Activated T-helper 9 cell treated with anti-CD3 and anti-CD28 coated beads, Interleukin-2, amount 50 U/mL, for 16 hours (primary cell): ENCODE data around the gene MINDY2.

Experiments used
- DNase-seq: peaks from one replicate; pipeline ENCODE4 v3.0.0-alpha.2; 2020; ENCODE audit warnings: low read depth

Gene MINDY2, protein sequence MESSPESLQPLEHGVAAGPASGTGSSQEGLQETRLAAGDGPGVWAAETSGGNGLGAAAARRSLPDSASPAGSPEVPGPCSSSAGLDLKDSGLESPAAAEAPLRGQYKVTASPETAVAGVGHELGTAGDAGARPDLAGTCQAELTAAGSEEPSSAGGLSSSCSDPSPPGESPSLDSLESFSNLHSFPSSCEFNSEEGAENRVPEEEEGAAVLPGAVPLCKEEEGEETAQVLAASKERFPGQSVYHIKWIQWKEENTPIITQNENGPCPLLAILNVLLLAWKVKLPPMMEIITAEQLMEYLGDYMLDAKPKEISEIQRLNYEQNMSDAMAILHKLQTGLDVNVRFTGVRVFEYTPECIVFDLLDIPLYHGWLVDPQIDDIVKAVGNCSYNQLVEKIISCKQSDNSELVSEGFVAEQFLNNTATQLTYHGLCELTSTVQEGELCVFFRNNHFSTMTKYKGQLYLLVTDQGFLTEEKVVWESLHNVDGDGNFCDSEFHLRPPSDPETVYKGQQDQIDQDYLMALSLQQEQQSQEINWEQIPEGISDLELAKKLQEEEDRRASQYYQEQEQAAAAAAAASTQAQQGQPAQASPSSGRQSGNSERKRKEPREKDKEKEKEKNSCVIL

DNA sequence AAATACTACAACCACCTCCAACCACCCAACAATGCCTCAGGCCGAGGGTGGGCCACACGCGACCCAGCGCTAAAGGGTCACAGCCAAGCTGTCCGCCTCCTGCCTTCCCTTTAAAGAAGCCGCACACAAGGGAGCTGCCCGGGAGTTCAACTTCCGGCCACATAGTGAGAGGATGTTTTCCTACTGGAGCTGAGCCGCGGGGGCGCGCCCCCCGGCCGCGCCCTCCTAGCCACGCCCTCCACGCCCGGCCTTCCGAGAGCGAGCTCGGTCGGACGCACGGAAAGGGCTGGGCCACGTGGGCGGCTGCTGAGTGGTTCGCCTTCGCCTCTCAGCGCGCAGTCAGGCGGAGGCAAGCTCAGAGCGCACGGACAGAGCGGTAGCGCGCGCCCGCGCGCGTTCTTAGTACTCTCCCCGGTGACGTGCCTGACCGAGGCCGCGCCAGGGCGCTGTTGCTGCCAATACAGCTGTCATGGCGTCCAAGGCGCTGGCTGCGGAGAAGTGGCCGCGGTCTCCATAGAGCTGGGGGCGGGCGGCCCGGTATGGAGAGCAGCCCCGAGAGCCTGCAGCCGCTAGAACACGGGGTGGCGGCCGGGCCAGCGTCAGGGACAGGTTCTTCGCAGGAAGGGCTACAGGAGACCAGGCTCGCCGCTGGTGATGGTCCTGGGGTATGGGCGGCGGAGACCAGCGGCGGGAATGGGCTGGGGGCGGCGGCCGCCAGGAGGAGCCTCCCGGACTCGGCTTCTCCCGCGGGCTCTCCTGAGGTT is at the start of gene MINDY2:
TSS of gene MINDY2 (plus strand) at position 446 of the 764 bp plus-strand sequence. CDS start at position 540, 94 bp downstream.
- DNase-seq: peak; percentile 90

DNA sequence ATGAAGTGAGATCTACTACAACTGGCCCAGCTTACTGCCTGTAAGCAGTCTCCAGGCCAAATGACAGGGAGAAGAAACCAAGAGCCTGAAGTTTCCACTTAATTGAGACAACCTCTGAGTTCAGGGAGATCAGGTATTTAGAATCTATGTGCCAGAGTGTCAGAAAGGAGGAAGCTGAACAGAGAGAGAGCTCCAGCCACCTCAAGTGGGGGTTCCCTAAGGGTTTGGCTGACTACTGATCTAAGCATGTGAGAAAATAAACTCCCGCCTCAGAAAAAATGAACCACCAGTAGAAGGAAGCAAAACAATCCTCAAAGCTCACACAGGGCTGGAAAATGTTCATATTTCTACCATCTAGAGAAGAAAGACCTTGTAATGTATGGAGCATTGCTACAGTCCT is 46.6 kb upstream of the MINDY2 start:
- no peak for DNase-seq

GRCh38 chr15:58726867-58727266 is 44.2 kb upstream of the MINDY2 start:
- no peak for DNase-seq

DNA sequence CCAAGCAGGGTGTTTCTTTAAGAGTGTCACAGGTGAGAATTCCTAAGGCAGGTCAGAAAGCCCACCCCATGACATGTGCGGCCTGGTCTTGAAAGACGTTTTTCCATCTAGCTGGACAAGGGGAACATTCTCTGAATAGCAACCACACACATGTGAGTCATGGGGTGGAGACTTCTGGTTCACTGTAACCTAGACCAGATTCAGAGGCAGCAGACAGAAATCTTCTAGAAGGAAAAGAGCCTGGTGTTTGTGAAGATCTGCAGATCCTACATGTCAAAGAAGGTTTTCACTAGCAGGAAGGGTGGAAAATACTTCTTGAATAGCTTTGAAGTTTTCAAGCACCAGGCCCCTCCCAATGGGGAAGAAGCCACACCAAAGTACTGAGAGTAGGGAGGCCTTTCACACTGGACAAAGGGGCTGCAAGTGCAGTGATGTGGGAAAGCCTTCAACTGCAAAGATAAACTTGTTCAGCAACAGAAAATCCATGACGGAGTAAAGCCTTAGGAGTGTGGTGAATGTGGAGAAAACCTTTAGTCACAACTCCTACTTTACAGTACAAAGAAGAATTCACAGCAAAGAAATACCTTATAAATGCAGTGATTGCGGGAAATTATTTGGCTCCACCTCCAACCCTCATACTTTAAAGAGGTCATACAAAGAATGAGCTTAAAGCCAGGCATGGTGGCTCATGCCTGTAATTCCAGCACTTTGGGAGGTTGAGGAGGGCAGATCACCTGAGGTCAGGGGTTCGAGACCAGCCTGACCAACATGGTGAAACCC is 39.2 kb upstream of the MINDY2 start:
- no peak for DNase-seq

DNA sequence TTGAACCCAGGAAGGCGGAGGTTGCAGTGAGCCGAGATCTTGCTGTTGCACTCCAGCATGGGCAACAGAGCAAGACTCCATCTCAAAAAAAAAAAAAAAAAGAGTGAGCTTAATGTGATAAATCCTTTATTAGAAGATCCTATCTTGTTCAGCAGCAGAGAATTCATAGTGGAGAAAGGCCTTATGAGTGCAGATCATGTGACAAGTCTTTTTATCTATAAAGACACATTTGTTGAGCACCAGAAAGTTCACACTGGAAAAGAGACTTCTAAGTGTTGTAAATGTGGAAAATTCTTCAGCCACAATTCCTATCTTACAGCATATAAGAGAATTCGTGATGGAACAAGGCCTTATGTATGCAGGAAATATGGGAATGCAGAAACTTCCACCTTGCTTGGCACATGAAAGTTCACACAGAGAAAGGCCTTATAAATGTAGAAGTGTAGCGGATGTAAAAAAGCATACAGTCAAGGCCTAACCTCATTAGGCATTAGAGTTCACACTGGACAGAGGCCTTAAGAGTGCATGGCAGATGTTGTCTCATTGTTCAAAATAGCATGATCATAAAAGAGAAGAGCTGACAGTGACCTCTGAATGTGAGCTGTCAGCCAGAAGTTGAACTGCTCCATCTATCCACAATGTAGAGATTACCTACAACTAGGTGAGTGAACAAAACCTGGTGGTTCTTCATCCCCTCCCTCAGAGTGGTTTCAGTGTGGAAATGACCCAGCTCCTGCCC is 38.3 kb upstream of the MINDY2 start:
- no peak for DNase-seq

DNA sequence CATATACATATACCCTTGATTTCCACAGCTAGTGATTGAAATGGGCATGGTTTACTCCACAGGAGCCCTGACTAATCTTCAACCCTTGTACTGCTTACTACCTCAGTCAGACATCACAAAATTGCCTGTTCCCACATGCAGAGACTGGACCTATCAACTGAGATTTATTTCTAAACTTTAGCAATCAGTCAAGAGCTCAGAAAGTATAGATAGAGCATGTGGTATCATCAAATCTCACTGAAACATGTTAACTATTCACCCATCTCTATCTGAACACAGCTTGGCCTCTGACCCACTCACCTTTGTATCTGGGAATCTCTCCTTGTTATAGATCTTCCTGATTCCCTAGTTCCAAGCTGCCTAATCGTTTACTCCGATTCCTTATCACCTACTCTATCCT is 36.2 kb upstream of the MINDY2 start:
- DNase-seq: no peak

- DNase-seq: no peak
These were observed 35.0 kb upstream of the MINDY2 start for GRCh38 chr15:58736018-58736643.

- DNase-seq: no peak
These were observed 33.8 kb upstream of the MINDY2 start for GRCh38 chr15:58737298-58737697.

GRCh38 chr15:58738046-58738707 is 32.9 kb upstream of the MINDY2 start:
- no peak for DNase-seq

GRCh38 chr15:58740436-58740835 is 30.7 kb upstream of the MINDY2 start:
- DNase-seq: no peak

- no peak for DNase-seq
These were observed 30.1 kb upstream of the MINDY2 start for GRCh38 chr15:58741032-58741431.

GRCh38 chr15:58742022-58742813 is 28.9 kb upstream of the MINDY2 start:
- DNase-seq: no peak

GRCh38 chr15:58742819-58743502 is 28.1 kb upstream of the MINDY2 start:
- no peak for DNase-seq

- DNase-seq: no peak
These were observed 24.9 kb upstream of the MINDY2 start for GRCh38 chr15:58746174-58746573.

DNA sequence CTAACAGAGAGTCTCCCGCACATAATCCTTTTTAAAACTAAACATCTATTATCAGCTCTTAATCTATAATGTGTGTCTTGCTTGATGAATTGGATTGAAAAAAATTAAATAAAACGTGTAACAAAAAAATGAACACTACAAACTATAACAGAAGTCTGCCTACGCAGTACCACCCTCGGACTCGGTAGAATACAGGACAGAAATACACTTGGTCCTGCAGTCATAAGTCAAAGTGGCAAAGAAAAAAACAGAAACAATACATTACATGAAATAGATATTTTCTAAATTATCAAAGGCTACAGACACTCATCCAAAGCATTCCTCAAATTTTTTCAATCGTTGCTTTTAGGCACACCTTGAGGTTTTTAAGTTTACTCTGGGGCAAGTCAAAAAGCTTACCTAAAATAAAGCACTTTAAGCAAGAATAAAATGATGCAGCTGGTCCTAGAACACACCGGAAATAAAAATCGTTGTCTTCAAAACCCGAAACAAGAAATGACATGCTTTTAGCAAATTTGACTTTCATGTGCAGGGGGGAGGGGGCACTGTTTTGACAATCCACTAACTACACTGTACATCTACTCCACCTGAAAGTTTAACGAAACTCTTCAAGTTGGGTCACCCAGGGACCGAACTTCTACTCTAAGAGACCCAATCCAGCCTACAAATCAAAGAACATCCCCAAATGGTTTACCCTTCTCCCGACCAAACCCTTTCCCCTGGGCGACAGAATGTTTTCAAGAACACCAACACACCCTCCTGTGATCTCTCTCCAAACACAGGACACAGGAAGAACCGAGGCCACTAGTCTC is 22.9 kb upstream of the MINDY2 start:
- no peak for DNase-seq

DNA sequence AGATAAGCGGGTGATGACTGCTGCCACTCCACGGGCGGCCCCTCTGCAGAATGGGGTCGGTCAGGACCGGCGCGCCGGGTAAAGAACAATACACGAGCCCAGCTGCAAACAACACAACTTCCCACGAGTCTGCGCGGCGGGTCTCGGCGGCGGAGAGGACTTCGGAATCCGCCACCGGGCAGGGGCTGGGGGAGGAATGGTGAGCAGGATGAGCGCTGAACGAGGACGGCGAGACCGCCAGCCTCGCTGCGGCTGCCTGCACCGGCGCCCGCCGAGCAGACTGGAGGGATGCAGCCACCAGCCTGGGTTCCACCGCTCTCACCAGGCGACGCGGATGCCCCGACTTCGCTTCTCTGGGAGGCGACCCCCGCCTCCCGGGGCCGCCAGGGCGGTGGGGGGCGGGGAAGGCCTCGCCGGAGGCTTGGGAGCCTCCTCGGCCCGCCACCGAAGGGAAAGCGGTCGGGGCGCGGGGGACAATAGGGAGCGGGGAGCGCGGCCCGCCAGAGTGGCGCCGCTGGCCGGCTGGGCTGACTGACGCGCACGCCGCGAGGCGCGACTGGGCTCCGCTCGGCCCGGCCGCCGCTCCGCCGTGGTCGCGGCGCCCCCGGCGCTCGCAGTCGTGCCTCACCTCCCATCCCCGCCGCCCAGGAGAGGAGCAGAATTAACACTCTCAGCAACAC is 22.1 kb upstream of the MINDY2 start:
- DNase-seq: peak; percentile 31

DNA sequence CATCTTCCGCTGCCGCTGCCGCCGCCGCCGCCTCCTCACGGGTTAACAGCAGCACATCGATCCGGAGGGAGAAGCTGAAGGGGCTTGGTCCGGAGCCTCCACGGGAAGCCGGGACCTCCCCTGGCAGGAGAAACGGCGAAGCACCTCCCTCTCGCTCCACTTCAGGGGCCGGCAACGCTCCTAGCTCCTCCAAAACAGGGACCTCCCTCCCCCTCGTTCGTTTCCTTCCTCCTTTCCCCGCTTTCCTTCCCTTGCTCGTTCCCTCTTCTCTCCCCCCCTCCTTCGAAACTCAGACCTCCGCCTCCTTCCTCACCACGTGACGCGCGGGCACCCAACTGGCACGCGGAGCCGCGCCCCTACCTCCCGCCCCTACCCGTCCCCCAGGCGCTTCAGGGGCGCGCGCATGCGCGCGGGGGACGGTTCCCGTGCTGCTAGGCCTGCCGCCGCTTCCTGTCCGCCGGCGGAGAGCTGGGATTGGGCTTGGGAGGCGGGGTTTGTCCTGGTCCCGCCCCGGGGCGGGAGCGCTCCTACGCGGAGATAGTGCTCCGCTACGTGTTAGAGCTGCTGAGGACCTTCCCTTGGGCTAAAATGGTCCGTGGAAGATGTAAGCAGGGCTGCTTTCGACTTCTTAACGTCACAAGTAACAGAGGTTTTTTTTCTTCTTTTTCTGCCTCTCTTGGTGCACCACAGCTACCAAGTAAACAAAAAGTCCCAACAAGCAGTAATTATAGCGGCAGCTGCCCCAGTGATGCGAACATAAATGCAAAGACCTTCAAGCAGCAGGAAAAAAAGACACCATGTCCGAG is 21.4 kb upstream of the MINDY2 start, which contains the start of gene ADAM10:
TSS of gene ADAM10 (minus strand) at position 176 of the 806 bp plus-strand sequence. CDS start at position 3, 173 bp downstream.
- peak; percentile 99 for DNase-seq
